Neural cell (in vitro differentiated cells): Measurements from ENCODE around the gene LGALSL. TPM values are rescaled to one million over a fixed set of nuclear protein-coding genes. Genes with fewer than 3 reads are reported as not detected.

Experiments used
- H2AFZ ChIP-seq: fragments of 200-600, 300-800 bp; sonication (generic), shearing (Covaris generic); 2 replicates; pipeline ENCODE4 v1.6.0; 2014; ENCODE audit warnings: low read depth, mild to moderate bottlenecking, antibody characterized with exemption, low read length, moderate library complexity
- H3F3A ChIP-seq: fragments of 200-600 bp; shearing (Covaris generic); 2 replicates; pipeline ENCODE4 v1.6.1; 2016; ENCODE audit warnings: mild to moderate bottlenecking, moderate library complexity, mixed read lengths, antibody characterized with exemption, low read length; ENCODE audit not compliant: insufficient read depth, poor library complexity, severe bottlenecking
- H3K27ac ChIP-seq: fragments of 200-600, 300-800 bp; sonication (generic), shearing (Covaris generic); 2 replicates; pipeline ENCODE4 v1.5.1; 2014; ENCODE audit warnings: mild to moderate bottlenecking, low read length, moderate library complexity
- H3K27me3 ChIP-seq: fragments of 300-800, 200-600 bp; sonication (generic), shearing (Covaris generic); 2 replicates; pipeline ENCODE4 v1.6.0; 2014; ENCODE audit warnings: mild to moderate bottlenecking, low read depth, low read length, moderate library complexity; ENCODE audit not compliant: insufficient read depth
- H3K36me3 ChIP-seq: fragments of 300-800, 200-600 bp; sonication (generic), shearing (Covaris generic); 2 replicates; pipeline ENCODE4 v1.5.1; 2014; ENCODE audit warnings: mild to moderate bottlenecking, antibody characterized with exemption, low read length, moderate library complexity; ENCODE audit not compliant: insufficient read depth
- H3K4me2 ChIP-seq: fragments of 300-800, 200-600 bp; sonication (generic), shearing (Covaris generic); 2 replicates; pipeline ENCODE4 v1.6.0; 2014; ENCODE audit warnings: mild to moderate bottlenecking, low read length
- H3K4me3 ChIP-seq: fragments of 300-800, 200-600 bp; sonication (generic), shearing (Covaris generic); 2 replicates; pipeline ENCODE4 v1.5.1; 2014; ENCODE audit warnings: mild to moderate bottlenecking, low read length, moderate library complexity
- H3K79me2 ChIP-seq: fragments of 200-600 bp; shearing (Covaris generic); replicated peaks from 2 replicates; pipeline ENCODE4 v1.6.0; 2014; ENCODE audit warnings: mild to moderate bottlenecking, low read length, moderate library complexity; ENCODE audit not compliant: insufficient read depth
- H3K9ac ChIP-seq: fragments of 300-800, 200-600 bp; sonication (generic), shearing (Covaris generic); 2 replicates; pipeline ENCODE4 v1.6.1; 2016; ENCODE audit warnings: mild to moderate bottlenecking, low read length, mixed read lengths
- H3K9me2 ChIP-seq: fragments of 200-600 bp; shearing (Covaris generic); 2 replicates; pipeline ENCODE4 v1.6.1; 2016; ENCODE audit warnings: mild to moderate bottlenecking, low read length, mixed read lengths; ENCODE audit not compliant: insufficient read depth
- H3K9me3 ChIP-seq: fragments of 200-600, 300-800 bp; sonication (generic), shearing (Covaris generic); 2 replicates; pipeline ENCODE4 v1.6.1; 2016; ENCODE audit warnings: mild to moderate bottlenecking, mixed run types, low read length, moderate library complexity, mixed read lengths
- H4K20me1 ChIP-seq: fragments of 200-600 bp; shearing (Covaris generic); 2 replicates; pipeline ENCODE4 v1.6.1; 2016; ENCODE audit warnings: mild to moderate bottlenecking, mixed run types; ENCODE audit not compliant: insufficient read depth
- CTCF ChIP-seq: fragments of 450-650 bp; IDR thresholded peaks from 2 replicates; pipeline ENCODE4 v1.5.1; 2014; ENCODE audit warnings: antibody characterized with exemption, mild to moderate bottlenecking, moderate library complexity; ENCODE audit not compliant: poor library complexity, severe bottlenecking
- EP300 ChIP-seq: fragments of 450-650 bp; conservative IDR thresholded peaks from 2 replicates; pipeline ENCODE4 v1.6.1; 2014; ENCODE audit warnings: antibody characterized with exemption, mild to moderate bottlenecking, moderate library complexity; ENCODE audit not compliant: poor library complexity, severe bottlenecking
- EZH2 ChIP-seq: fragments of 200-600, 300-800 bp; shearing (Covaris generic), sonication (generic); IDR thresholded peaks from 2 replicates; pipeline ENCODE4 v1.6.1; 2014; ENCODE audit warnings: antibody characterized with exemption, low read length, borderline replicate concordance, mild to moderate bottlenecking; ENCODE audit not compliant: insufficient read depth, poor library complexity, severe bottlenecking
- MXI1 ChIP-seq: fragments of 450-650 bp; conservative IDR thresholded peaks from 2 replicates; pipeline ENCODE4 v1.6.1; 2014; ENCODE audit warnings: antibody characterized with exemption, mild to moderate bottlenecking; ENCODE audit not compliant: poor library complexity, severe bottlenecking
- POLR2AphosphoS5 ChIP-seq: IDR thresholded peaks from 2 replicates; pipeline ENCODE4 v1.6.1; 2012
- RAD21 ChIP-seq: fragments of 450-650 bp; conservative IDR thresholded peaks from 2 replicates; pipeline ENCODE4 v1.6.1; 2014; ENCODE audit warnings: antibody characterized with exemption, mild to moderate bottlenecking, moderate library complexity
- REST ChIP-seq: IDR thresholded peaks from 2 replicates; pipeline ENCODE4 v1.6.1; 2012; ENCODE audit warnings: borderline replicate concordance
- SMC3 ChIP-seq: fragments of 450-650 bp; conservative IDR thresholded peaks from 2 replicates; pipeline ENCODE4 v1.6.1; 2014; ENCODE audit warnings: antibody characterized with exemption, mild to moderate bottlenecking, moderate library complexity; ENCODE audit not compliant: poor library complexity
- TAF1 ChIP-seq: IDR thresholded peaks from 2 replicates; pipeline ENCODE4 v1.6.1; 2012; ENCODE audit warnings: low read depth
- polyA plus RNA-seq: library from polyadenylated mRNA; depleted of rRNA; stranded (reverse); fragments of >200 nt; gene quantifications from 2 replicates; pipeline ENCODE4 v1.2.3, GENCODE V29; 2014

Gene LGALSL
- polyA plus RNA-seq, 1 donor from 2014 or later, result 43.6 TPM

- no peak overlapping the region for H3K4me2 ChIP-seq
- no peak overlapping the region for H3K27ac ChIP-seq
- H3F3A ChIP-seq, result no peaks in the 10 kb centered on the region
- no peaks in the 10 kb centered on the region for H3K9me3 ChIP-seq
- no peaks in the 10 kb centered on the region for H3K79me2 ChIP-seq
- H2AFZ ChIP-seq, result no peak overlapping the region
- no peaks in the 10 kb centered on the region for H3K27me3 ChIP-seq
- H3K9ac ChIP-seq, result no peak overlapping the region
- H4K20me1 ChIP-seq, result no peaks in the 10 kb centered on the region
- no peak overlapping the region for H3K4me3 ChIP-seq
- no peaks in the 10 kb centered on the region for H3K36me3 ChIP-seq
- no peaks in the 10 kb centered on the region for H3K9me2 ChIP-seq
- no peak for TF ChIP-seq MXI1
Measured at GRCh38 chr2:64474121-64474571, 20.2 kb downstream of the LGALSL start.

- Histone ChIP-seq H3K9me2 (no peaks in the 10 kb centered on the region), H3K27ac (no peak overlapping the region), H2AFZ (no peak overlapping the region), H3K4me3 (no peak overlapping the region), H3K27me3 (no peaks in the 10 kb centered on the region), H3K79me2 (no peaks in the 10 kb centered on the region), H4K20me1 (no peaks in the 10 kb centered on the region), H3K4me2 (no peak overlapping the region), H3K9me3 (no peaks in the 10 kb centered on the region), H3K9ac (no peak overlapping the region), H3K36me3 (no peaks in the 10 kb centered on the region), H3F3A (no peaks in the 10 kb centered on the region)
- TF ChIP-seq MXI1 (no peak), RAD21 (no peak), EP300 (no peak), CTCF (no peak), SMC3 (no peak), POLR2AphosphoS5 (no peak), REST (no peak), EZH2 (no peak), TAF1 (no peak)
Measured at GRCh38 chr2:64474636-64475035, 20.7 kb downstream of the LGALSL start.

- no peaks in the 10 kb centered on the region for H3K9me2 ChIP-seq
- H3K27ac ChIP-seq, result no peak overlapping the region
- TF ChIP-seq REST (no peak), SMC3 (no peak), EZH2 (no peak), POLR2AphosphoS5 (no peak), CTCF (no peak), TAF1 (no peak), MXI1 (no peak), RAD21 (no peak), EP300 (no peak)
- no peaks in the 10 kb centered on the region for H3F3A ChIP-seq
- H3K4me2 ChIP-seq, result no peak overlapping the region
- H3K4me3 ChIP-seq, result no peak overlapping the region
- H3K27me3 ChIP-seq, result no peaks in the 10 kb centered on the region
- H2AFZ ChIP-seq, result no peak overlapping the region
- H4K20me1 ChIP-seq, result no peaks in the 10 kb centered on the region
- H3K9ac ChIP-seq, result no peak overlapping the region
- H3K36me3 ChIP-seq, result no peaks in the 10 kb centered on the region
- no peaks in the 10 kb centered on the region for H3K9me3 ChIP-seq
- no peaks in the 10 kb centered on the region for H3K79me2 ChIP-seq
Measured at GRCh38 chr2:64477037-64477436, 23.1 kb downstream of the LGALSL start.
